Adrenal gland (tissue), 12 donors: Measurements from ENCODE around the gene COQ8B. TPM values are rescaled to one million over a fixed set of nuclear protein-coding genes. Genes with fewer than 3 reads are reported as not detected.
"Not testable (repeated sequence)": the region's sequence is repeated elsewhere in the genome, so short reads cannot be mapped to it uniquely, and the experiment has no call there.

Experiments used
- DNase-seq, 7 donors: peaks; one replicate each; pipeline ENCODE4 v3.0.0-alpha.2; 2019 to 2020
- H3K27ac ChIP-seq, 5 donors: fragments of 200-600 bp; sonication (generic) in 4 of 5; 1 replicate in 3 of 5; 2 replicates in 2 of 5; pipeline versions ENCODE4 v1.5.1 to v1.8.0; 2016 to 2020; ENCODE audit warnings: mild to moderate bottlenecking in 1 of 5
- H3K27me3 ChIP-seq: fragments of 200-600 bp; 2 replicates; pipeline ENCODE4 v1.8.0; 2021
- H3K36me3 ChIP-seq, 2 donors: fragments of 200-600 bp; replicated peaks in 1 of 2; 1 replicate in 1 of 2; 2 replicates in 1 of 2; pipeline versions ENCODE4 v1.5.1 to v1.8.0; 2018 to 2022
- H3K4me1 ChIP-seq, 2 donors: fragments of 200-600 bp; replicated peaks in 1 of 2; 1 replicate in 1 of 2; 2 replicates in 1 of 2; pipeline versions ENCODE4 v1.5.1 to v1.8.0; 2018 to 2021
- H3K4me3 ChIP-seq, 4 donors: fragments of 200-600 bp; sonication (generic) in 3 of 4; one replicate each; pipeline ENCODE4 v1.5.1; 2016 to 2018
- H3K9me3 ChIP-seq, 3 donors: fragments of 200-600 bp; sonication (generic) in 1 of 3; replicated peaks in 1 of 3; 1 replicate in 2 of 3; 2 replicates in 1 of 3; pipeline versions ENCODE4 v1.5.1 to v1.8.0; 2016 to 2021
- CTCF ChIP-seq, 6 experiments: fragments of 450-650 bp in 4 of 6; fragments of 200-600 bp in 2 of 6; sonication (generic) in 1 of 6; IDR thresholded peaks; 1 replicate in 5 of 6; 2 replicates in 1 of 6; pipeline versions ENCODE4 v1.5.1 to v1.8.0; 2016 to 2021; ENCODE audit warnings: antibody characterized with exemption in 6 of 6, mild to moderate bottlenecking in 2 of 6, moderate library complexity in 1 of 6
- POLR2A ChIP-seq, 2 donors: fragments of 450-650 bp; IDR thresholded peaks; one replicate each; pipeline ENCODE4 v1.6.1; 2017; ENCODE audit warnings: antibody characterized with exemption in 2 of 2, mild to moderate bottlenecking in 2 of 2, moderate library complexity in 1 of 2
- whole genome bisulfite sequencing, 4 donors: extraction: QIAGEN DNeasy Blood & Tissue Kit in 2 of 4; methylation state at CpG; one replicate each; pipeline versions ENCODE4 v1.1.5 to v1.1.7; 2013 to 2017; 5-methylcytosine and 5-hydroxymethylcytosine counted together
- intact Hi-C, 2 donors: fragments of 100-400 bp; cut with DNase I; formaldehyde crosslinking; loops; one replicate each; pipeline versions ENCODE4 v1.14.1 to v1.15.0; 2022 to 2023
- polyA plus RNA-seq, 3 donors: library from polyadenylated mRNA; stranded (reverse); fragments of 200-250 nt in 2 of 3; fragments of 350-450 nt in 1 of 3; fragmentation: Illumina TruSeq in 1 of 3; extraction: RNeasy Lipid Tissue Mini Kit (QIAGEN cat#74804) in 1 of 3; gene quantifications; one replicate each; pipeline ENCODE4 v1.2.3, GENCODE V29; 2013 to 2014
- total RNA-seq, 9 donors: library from RNA; depleted of rRNA in 4 of 9; stranded (reverse); fragments of >200 nt in 4 of 9; fragments of 120-200 nt in 1 of 9; fragmentation: NEBNext Ultra II Directional in 1 of 9; extraction: Animal tissue kit (Norgen Biotek cat#: 25700) in 1 of 9; gene quantifications; one replicate each; pipeline versions ENCODE4 v1.1.0 to v1.2.4, GENCODE V29; 2013 to 2023
- donor health status: healthy with polysubstance abuse.
- donor health status: Bipolar disorder and iron deficiency.
- donor health status: DM: yes; HTN: yes; CAD: no.
- donor health status: DM: no; HTN: no; CAD: no.
- donor health status: DM: no; HTN: no; CAD: no.
- donor health status: DM: yes; HTN: yes; CAD: no.

The COQ8B gene
- total and polyA plus RNA-seq, 12 donors: 13.7 to 80.4 (median 48.9) TPM

- intact Hi-C loops: no loop called here
- Histone ChIP-seq H3K27me3 (no peaks in the 10 kb centered on the region), H3K27ac (no peak overlapping the region), H3K4me1 (no peaks in the 10 kb centered on the region), H3K36me3 (peaks cover 0 to 97% of the 10 kb centered on the region in 2 donors), H3K9me3 (no peaks in the 10 kb centered on the region), H3K4me3 (no peak overlapping the region)
- DNase-seq: no peak
- 90 to 94% (median 91%) methylated on average over 9 to 13 of the region's 13 CpGs for WGBS, 4 donors
- TF ChIP-seq POLR2A (IDR thresholded peaks at IDR 0.05): no peak
- no peak for TF ChIP-seq CTCF (IDR thresholded peaks at IDR 0.05)
Observed at GRCh38 chr19:40733149-40733548, 16.5 kb upstream of the COQ8B start.

GRCh38 chr19:40732304-40732703 is 15.6 kb upstream of the COQ8B start:
- H3K9me3 ChIP-seq, DNase-seq, H3K4me1 ChIP-seq, H3K27me3 ChIP-seq, H3K4me3 ChIP-seq, H3K27ac ChIP-seq, intact Hi-C loops: not testable (repeated sequence)
- 94 to 98% (median 96%) methylated on average over 16 of the region's 16 CpGs for WGBS, 4 donors
- H3K36me3 ChIP-seq: peaks cover 0 to 99% of the 10 kb centered on the region in 2 donors

GRCh38 chr19:40730065-40730464 is 13.4 kb upstream of the COQ8B start:
- DNase-seq, H3K9me3 ChIP-seq, H3K27ac ChIP-seq, H3K27me3 ChIP-seq, intact Hi-C loops, H3K4me1 ChIP-seq, H3K4me3 ChIP-seq: not testable (repeated sequence)
- WGBS, 4 donors: 90 to 96% (median 94%) methylated on average over 5 of the region's 5 CpGs
- H3K36me3 ChIP-seq: peaks cover 0 to 100% of the 10 kb centered on the region in 2 donors

- Histone ChIP-seq H3K27ac (no peak overlapping the region), H3K9me3 (no peaks in the 10 kb centered on the region), H3K27me3 (no peaks in the 10 kb centered on the region), H3K4me3 (no peak overlapping the region), H3K36me3 (peaks cover 0 to 76% of the 10 kb centered on the region in 2 donors), H3K4me1 (peaks cover 13 to 22% of the 10 kb centered on the region in 2 donors)
- DNase-seq: no peak
- WGBS, 4 donors: 94 to 100% (median 97%) methylated on average over 3 to 4 of the region's 4 CpGs
- TF ChIP-seq CTCF (IDR thresholded peaks at IDR 0.05) (no peak), POLR2A (IDR thresholded peaks at IDR 0.05) (no peak)
- intact Hi-C loops: no loop called here
Observed at GRCh38 chr19:40726279-40726678, 9.6 kb upstream of the COQ8B start.

- WGBS, 4 donors: 85 to 93% (median 92%) methylated on average over 3 of the region's 3 CpGs
- peaks cover 26 to 36% of the 10 kb centered on the region in 2 donors for H3K4me1 ChIP-seq
- H3K27ac ChIP-seq: no peak overlapping the region
- H3K4me3 ChIP-seq: no peak overlapping the region
- H3K36me3 ChIP-seq: peaks cover 0 to 62% of the 10 kb centered on the region in 2 donors
- H3K9me3 ChIP-seq: no peaks in the 10 kb centered on the region
- no peak for DNase-seq
- H3K27me3 ChIP-seq: no peaks in the 10 kb centered on the region
- intact Hi-C loops: no loop called here
- TF ChIP-seq POLR2A (IDR thresholded peaks at IDR 0.05) (no peak), CTCF (IDR thresholded peaks at IDR 0.05) (no peak)
Observed at GRCh38 chr19:40724855-40725254, 8.2 kb upstream of the COQ8B start.
